GM18861 (cell line): ENCODE measurements around the gene GATD1.

ENCODE experiments used
- ATAC-seq: cut with Tn5 transposase; IDR thresholded peaks from one replicate; pipeline ENCODE4 v1.9.1; 2021; ENCODE audit not compliant: unreplicated experiment

The GATD1 gene

GRCh38 chr11:729492-730074, 47.7 kb downstream of the GATD1 start:
- ATAC-seq: no peak

DNA sequence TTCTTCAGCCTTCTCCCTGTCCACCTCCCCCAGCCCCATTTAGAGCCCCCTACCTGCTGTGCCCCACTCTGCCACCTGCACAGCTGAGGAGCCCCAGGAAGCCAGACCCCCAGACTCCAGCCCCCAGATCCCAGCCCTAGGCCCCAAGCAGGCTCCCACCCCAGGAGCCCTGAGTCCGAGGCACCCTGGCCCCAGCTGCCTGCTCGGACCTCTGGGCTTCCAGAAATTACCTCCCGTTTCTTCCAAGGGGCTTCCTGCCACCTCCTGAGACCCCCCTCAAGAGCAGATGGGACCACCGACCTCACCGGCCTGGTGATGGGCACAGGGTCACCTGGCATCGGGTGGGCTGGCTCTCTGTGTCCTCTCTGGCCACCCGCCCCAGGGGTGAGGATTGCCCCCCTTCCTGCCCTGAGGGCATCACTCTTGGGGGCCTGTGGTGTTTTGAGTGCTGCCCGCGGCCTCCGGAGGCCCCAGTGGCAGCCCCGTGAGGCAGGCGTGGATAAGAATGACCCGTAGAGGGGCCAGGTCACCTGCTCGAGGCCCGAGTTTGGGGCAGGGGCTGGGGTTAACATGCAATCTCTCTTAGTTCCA, 48.3 kb downstream of the GATD1 start:
- ATAC-seq: no peak

DNA sequence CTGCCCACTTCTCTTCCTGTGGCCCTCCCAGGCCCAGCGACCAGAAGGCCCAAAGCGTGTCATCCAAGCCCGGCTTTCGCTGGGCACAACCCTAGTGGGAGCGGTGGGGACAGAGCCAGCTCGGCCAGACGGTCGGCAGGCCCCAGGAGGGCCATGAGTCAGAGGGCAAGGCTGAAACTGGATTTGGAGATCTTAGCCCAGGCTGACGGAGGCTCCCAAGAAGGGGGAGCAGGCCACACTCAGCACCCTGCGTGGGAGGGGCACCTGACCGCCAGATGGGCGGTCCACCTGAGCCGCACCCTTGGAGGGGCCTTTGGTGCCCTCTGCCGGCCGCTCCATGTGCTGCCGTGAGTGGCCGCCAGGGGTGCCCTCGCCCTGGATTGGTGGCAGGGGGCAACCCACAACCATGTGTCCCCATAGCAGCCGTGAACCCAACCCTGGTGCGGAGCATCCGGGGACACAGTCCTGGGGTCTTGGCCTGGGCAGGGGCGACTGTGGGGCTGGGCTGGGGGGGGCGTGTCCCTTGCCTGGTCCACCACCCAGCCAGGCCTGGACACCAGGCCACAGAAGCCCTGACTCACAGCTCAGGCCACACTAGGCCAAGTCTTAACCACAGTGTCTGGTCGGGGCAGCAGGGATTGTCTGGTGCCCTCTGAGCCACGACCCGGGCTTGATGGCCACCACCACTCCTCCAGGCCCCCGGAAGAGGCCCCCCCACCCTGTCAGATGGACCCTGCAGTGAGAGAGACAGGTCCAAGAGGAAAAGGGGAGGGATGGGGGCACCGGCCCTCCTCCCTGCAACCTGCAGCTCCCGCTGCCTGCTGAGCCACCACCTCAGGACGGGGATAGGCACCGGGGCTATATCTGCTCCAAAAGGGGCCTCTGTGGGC, 49.2 kb downstream of the GATD1 start:
- ATAC-seq: no peak

GRCh38 chr11:727281-727701, 50.0 kb downstream of the GATD1 start:
- no peak for ATAC-seq

GRCh38 chr11:726278-727220, 50.7 kb downstream of the GATD1 start:
- no peak for ATAC-seq

- no peak for ATAC-seq
These were observed 51.6 kb downstream of the GATD1 start for GRCh38 chr11:725624-726202.

- no peak for ATAC-seq
These were observed 52.4 kb downstream of the GATD1 start for GRCh38 chr11:724778-725386.

GRCh38 chr11:724049-724777, 53.1 kb downstream of the GATD1 start:
- ATAC-seq: no peak

GRCh38 chr11:723120-723883, 54.0 kb downstream of the GATD1 start:
- ATAC-seq: no peak

GRCh38 chr11:722346-722811, 54.9 kb downstream of the GATD1 start:
- no peak for ATAC-seq

DNA sequence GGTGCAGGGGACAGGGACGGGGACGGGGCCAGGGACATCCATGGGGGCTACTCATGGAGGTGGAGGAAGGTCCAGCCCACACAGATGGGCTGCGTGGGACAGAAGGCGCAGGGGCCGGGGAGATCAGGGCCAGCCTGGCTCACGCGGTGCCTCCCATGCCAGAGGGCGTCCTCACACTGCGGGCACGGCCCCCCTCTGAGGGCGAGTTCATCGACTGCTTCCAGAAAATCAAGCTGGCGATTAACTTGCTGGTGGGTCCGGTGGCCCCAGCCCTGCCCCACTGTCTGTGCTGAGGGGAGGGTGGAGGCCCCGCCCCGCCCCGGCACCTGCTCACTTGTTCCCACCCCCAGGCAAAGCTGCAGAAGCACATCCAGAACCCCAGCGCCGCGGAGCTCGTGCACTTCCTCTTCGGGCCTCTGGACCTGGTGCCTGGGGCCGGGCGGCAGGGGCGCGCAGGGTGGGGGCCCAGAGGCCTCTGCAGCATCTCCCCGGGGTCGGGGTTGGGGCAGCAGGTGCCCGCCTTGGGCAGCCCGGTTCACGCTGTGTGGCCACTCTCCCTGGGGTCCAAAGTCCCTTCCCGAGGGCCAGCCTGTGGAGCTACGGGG, 55.4 kb downstream of the GATD1 start:
- ATAC-seq: no peak

GRCh38 chr11:721247-721740, 56.0 kb downstream of the GATD1 start:
- no peak for ATAC-seq

- no peak for ATAC-seq
These were observed 56.5 kb downstream of the GATD1 start for GRCh38 chr11:720642-721246.

GRCh38 chr11:720017-720641, 57.2 kb downstream of the GATD1 start:
- no peak for ATAC-seq

DNA sequence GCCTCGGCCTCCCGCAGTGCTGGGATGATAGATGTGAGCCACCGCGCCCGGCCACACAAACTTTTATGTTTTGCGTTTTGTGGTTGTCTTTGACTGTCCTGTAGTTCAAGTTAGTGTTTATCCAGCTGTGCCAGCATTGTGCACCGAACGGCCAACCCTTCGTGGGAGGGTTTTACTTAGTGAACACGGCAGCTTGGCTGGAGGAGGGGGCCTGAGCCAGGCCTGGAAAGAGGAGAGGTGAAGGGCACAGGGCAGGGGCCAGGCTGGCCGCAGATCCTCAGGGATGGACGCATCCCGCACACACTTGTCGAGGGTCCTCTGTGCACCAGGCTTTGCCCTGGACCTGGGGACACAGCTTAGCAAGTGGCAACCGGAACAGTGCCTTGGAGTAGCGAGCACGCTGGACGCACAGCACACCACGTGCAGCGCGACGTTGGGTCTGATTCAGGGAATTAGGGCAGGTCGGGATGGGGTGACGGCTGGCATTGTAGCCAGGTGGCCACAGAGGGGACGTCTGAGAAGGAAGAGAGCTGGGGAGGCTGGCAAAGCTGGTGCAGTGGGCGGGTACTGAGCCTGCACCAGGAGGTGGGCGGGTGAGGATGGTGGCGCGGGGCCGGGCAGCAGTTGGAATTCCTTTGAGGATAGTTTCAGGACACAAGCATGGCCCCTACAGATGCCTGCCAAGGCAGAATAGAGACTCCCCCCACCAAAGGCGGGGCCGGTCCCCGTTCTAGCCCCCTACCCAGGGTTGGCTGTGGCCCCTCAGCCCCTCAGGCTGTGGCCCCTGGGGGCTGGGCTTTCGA, 57.9 kb downstream of the GATD1 start:
- ATAC-seq: no peak
